KBM-7 (cell line): ENCODE results near the gene CNOT2.

ENCODE experiments used
- DNase-seq: peaks from one replicate; pipeline ENCODE4 v3.0.0-alpha.2; 2015
- in situ Hi-C: fragments of 300-500 bp; cut with MboI; formaldehyde crosslinking; loops from 2 replicates; pipeline ENCODE4 v1.14.3; 2020; ENCODE audit warnings: low sequenced_read_pairs, low pct_unique_long_range_greater_than_20kb, mixed read lengths

Gene CNOT2, protein sequence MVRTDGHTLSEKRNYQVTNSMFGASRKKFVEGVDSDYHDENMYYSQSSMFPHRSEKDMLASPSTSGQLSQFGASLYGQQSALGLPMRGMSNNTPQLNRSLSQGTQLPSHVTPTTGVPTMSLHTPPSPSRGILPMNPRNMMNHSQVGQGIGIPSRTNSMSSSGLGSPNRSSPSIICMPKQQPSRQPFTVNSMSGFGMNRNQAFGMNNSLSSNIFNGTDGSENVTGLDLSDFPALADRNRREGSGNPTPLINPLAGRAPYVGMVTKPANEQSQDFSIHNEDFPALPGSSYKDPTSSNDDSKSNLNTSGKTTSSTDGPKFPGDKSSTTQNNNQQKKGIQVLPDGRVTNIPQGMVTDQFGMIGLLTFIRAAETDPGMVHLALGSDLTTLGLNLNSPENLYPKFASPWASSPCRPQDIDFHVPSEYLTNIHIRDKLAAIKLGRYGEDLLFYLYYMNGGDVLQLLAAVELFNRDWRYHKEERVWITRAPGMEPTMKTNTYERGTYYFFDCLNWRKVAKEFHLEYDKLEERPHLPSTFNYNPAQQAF

DNA sequence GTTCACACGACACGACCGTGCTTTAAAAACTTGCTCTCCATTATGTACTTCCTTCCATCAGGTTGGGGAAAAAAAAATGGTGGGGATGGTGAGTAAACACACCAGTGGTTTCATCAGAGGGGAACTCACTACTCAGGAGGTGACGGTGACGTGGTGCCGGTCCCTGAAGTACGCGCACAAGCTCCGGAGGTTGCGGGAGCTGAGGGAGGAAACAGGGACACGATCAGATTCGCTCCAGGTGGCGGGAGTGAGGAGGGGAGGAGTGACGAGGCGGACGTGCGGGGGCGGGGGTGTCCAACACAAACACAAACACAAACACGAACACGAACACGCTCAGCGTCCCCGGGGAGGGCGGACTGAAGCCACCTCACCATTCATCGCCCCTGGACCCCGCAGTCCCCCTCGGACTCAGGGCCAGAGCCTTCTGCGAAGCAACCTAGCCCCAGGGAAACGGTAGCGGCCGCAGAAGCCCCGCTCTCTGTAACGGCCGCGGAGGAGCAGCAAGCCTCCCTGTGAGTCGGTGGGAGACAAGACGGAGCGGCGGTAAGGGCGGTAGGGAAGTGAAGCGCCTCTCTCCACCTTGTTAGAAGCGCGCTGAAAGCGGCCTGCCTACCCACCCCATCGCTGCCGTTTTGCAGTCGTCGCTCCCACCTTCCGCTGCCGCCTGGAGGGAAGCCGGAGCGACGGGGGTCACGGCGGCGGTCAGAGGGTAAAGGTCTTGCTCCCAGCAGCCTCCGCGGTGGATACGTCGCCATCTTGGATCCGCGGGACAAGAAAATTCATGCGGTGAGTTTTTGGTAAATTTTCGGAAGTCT lies at the start of gene CNOT2:
Gene CNOT2, plus strand, starts transcription at position 739 of the 815 bp plus-strand sequence. CDS start 34,794 bp downstream, outside the sequence.
- in situ Hi-C loops = no loop called here
- DNase-seq = peak; percentile 93

DNA sequence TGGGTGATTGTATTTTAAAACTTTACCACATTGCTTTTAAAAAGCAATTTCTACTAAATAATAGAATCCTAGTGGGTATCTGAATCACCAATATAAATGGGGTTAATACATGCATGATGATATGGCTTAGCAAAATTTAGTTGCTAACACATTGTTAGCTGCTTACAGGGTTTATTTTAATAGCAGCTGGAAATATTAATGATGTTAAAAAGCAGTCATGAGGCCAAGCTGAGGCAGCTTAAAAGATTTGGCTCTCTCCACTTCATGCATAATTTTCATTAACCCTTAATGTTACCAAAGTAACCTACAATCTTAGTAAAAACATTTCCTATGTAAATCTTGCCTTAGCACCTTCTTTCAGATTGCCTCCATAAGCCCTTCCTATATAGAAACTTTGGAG lies 49.2 kb upstream of the CNOT2 start:
- DNase-seq = no peak
- in situ Hi-C loops = no loop called here

DNA sequence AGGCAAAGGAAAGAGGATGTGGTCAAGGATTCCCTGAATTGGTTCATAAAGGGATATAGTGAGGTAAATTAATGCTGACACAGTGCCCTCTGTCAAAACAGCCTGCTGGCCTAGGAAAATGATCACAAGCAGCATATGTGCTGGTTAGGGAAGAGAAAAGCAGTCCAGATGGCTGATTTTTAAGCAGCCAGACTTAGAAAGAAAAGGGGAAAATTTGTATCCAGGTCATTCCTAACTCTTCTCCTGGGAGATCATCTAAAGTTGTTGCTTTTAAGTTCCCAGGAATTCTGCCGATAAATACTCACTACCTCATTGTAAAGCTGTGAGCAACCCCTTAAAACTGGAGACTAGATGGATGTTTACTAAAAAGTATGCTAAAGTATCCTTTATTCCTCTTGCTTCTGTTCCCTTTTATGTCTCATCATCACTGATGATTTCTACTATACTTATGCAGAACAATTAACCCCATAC lies 46.4 kb upstream of the CNOT2 start:
- in situ Hi-C loops = no loop called here
- DNase-seq = peak; percentile 16

DNA sequence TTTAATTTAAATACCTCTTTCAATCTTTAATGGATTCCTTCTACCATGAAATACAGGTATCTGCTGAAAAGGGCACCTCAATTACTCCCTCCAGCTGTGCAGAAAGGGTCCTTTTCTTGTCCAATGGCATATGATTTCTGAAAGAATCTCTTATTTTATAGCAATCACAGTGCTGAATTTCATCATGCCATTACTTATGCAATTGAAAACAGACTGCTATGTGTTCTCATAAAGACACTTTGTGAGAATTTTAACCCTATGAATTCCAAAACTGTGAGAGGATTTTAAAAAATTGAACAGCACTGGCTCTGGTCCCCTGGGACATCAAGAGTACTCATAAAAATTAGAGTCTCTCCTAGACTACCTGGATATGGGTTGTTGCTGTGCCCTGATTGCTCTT lies 45.9 kb upstream of the CNOT2 start:
- in situ Hi-C loops = no loop called here
- no peak for DNase-seq

DNA sequence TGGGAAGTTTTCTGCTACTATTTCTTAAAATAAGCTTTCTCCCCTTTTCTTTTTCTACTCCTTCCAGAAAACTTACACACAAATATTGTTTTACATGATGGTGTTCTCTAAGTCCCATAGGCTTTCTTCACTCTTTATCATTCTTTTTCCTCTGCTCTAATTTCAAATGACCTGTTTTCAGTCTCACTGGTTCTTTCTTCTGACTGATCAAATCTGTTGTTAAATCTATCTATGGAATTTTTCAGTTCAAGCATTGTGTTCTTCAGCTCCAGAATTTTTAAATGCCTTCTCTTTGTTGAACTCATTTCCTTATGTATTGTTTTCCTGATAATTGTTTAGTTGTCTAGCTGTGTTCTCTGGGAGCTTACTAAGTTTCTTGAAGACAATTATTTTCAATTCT lies 29.5 kb upstream of the CNOT2 start:
- in situ Hi-C loops = no loop called here

DNA sequence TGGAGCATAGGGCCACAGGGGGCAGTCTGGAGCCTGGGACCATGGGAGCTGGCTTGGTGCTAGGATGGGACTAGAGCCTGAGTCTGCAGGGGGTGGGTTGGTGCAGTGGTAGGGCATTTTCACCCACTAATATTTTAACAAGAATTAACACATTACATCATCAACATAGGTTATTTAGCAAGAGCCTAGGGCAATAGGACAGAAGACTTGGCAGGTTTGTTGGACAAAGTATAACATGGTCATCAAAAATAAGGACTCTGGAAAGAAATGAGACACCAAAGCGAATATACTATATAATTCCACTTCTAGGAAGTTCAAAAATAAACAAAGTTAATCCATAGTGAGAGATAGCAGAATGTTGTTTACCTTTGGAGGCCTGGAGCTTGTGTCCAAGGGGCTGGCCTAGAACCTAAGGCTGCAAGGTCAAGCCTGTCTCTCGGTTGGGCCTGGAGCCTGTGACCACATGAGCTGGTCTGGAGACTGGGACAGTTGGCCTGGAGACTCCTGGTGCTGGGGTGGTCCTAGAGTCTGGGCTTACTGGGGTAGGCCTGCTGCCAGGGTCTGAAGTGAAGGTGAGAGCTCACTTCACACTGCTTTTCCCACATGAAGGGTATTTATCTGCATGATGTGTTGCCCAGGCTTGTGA lies 28.1 kb upstream of the CNOT2 start:
- DNase-seq = no peak
- in situ Hi-C loops = no loop called here

More for the DNA sequence above, 29.5 kb upstream of the CNOT2 start:
- no peak for DNase-seq

DNA sequence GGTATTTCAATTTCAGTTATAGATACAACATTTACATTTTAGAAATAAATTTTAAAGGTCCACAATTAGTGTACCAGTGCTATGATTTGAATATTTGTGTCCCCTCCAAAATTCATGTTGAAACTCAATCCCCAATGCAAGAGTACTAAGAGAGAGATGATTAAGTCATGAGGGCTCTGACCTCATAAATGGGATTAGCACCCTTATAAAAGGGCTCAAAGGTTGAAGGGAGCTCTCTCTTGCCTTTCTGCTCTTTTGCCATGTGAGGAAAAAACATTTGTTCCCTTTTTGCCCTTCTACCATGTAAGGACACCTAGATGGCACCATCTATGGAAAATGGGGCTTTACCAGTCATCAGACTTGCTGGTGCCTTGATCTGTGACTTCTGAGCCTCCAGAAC lies 25.8 kb upstream of the CNOT2 start:
- in situ Hi-C loops = no loop called here
- no peak for DNase-seq

DNA sequence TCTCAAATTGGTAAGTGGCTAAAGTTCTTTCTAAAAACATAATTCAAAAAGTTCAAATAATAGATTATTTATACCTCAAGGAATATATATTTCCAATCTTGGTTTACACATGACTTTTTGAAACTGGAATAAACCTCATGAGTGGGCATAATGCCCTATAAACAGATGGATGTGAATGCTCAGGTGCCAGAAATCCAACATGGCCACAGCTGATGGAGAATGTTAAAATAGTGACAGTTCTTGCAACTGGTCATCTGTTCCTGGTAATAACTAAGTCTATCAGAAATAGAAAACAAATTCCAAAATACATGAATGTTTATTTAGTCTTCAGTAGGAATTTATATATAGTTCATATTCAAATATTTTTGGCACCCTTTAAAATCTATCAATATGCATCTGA lies 21.6 kb upstream of the CNOT2 start:
- no peak for DNase-seq
- in situ Hi-C loops = no loop called here

DNA sequence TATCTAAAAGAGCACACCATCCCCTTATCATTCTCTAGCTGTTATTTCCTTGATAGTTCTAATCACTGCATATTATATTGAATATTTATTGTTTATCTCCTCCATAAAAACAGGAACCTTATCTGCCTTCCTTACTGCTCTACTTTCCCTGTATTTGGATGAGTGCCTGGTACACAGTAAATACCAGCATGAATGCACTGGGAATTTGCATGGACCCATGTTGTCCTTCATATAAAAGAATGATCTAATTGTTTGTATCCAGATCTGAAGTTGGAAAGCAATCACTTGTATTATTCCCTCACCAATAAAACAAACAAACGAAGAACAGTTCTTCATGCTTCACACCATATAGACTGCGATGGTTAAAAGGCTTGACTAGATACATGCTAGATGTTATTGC lies 15.3 kb upstream of the CNOT2 start:
- in situ Hi-C loops = no loop called here

DNA sequence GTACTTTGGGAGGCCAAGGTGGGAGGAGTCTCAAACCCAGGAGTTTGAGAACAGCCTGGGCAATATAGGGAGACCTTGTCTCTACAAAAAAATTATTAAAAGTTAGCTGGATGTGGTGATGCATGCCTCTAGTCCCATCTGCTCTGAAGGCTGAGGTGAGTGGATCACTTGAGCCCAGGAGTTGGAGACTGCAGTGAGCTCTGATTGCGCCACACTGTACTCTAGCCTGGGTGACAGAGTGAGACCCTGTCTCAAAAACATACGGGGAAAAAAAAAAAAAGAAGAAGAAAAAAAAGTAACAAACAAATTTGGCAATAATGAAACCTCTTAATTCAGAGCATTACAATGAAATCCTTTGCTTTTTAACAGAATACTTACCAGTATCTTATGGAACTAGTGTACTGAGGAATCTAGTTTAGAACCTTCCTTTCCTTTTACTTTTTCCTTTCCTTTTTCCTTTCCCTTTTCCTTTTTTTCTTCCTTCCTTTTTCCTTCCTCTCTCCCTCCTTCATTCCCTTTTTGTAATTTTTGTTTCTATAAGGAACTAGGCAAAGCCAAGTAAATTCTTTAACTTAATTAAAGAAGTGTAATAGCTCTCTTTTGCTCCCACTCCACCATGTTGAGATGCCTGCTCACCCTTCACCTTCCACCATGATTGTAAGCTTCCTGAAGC lies 12.2 kb upstream of the CNOT2 start:
- in situ Hi-C loops = no loop called here
- no peak for DNase-seq

More for the DNA sequence above, 15.3 kb upstream of the CNOT2 start:
- no peak for DNase-seq

DNA sequence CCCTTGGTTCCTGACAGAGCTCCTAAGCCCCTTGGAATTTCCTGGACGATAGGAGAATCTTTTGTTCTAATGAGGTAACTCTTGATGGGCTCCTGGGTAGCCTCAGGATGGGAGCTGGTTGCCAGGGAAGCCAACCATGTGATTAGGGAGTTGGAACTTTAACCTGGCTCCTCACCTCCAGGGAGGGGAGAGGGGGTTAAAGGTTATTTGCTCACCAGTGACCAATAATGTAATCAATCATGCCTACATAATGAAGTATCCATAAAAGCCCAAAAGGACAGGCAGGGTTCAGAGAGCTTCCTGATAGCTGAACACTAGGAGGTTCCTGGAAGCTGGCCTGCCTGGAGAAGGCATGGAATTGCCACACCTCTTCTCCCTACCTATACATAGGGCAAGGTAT lies 6.2 kb upstream of the CNOT2 start:
- DNase-seq = no peak
- in situ Hi-C loops = no loop called here

DNA sequence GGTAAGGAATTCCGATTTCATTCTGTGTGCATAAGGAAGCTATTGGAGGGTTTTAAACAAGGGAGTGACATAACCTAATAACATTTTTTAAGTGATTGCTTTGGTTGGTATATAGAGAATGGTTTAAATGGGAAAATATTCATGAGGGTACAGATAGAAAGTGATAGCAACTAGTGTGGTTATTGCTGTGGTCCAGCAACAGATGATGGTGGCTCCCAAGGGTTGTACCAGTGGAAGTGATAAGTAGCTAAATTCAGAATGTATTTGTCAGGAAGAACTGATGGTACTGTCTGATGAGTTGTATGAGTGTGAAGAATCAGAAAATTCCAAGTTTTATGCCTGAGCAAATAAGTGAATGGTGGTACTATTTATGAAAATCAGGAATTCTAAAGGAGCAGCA lies 2.6 kb upstream of the CNOT2 start:
- no peak for DNase-seq
- in situ Hi-C loops = no loop called here

DNA sequence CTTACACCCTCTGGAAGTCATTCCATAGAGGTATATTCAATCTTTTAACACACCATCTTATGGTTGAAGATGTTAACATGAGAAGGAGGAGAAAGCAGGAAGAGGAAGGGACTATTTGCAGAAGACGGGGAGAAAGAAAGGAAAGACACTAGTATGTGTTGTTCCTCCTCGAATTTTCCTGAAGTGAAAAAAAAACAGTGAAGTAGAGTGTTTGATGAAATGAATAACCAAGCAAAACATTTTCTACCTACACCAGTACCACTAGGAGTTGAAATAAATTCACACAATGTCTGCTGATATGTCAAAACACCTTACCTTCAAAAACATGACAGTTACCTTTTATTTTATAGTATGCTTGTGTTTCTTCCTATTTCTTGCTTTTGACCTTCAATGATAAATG lies 1.4 kb upstream of the CNOT2 start:
- peak; percentile 13 for DNase-seq
- in situ Hi-C loops = no loop called here

DNA sequence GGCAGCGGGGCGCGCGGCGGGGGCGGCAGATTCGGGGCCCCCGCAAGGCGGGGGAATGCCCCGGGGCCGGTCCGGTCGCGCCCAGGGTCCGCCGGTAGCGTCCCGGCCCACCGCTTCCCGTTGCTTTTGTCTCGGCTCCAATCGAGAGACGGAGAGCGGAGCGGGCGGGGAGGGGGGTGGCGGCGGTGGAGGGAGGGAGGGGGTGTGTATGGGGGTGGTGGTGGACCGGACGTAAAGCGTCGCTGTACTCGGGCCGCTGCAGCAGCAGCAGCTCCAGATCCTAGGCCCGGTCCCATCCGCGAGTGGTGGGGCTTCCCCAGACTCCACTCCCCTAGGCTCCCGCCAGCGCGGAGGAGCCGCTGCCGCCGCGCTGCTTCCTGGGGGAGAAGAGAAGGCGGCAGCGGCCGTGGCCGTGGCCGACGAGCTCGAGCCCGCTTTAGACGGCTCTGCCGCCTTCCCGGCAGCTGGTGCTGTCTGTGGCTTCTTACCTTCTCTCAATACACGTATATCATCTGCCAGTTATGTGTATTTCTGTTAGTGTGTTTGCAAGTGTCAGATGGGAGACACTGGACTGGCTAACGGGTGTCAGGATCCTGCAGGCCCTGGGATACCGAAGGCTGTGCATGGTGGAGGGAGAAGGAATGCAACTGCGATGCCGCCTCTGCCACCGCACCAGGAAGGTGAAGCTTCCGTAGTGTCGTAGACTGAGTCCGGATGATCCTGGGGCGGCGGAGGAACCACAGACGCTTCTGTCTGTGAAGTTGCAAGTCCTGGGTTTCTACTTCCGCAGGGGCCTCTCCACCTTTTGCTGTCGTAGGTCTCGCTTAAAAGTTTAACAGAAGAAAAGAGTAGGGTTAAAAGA lies 508 bp downstream of the CNOT2 start:
- in situ Hi-C loops = no loop called here
- peak; percentile 55 for DNase-seq

DNA sequence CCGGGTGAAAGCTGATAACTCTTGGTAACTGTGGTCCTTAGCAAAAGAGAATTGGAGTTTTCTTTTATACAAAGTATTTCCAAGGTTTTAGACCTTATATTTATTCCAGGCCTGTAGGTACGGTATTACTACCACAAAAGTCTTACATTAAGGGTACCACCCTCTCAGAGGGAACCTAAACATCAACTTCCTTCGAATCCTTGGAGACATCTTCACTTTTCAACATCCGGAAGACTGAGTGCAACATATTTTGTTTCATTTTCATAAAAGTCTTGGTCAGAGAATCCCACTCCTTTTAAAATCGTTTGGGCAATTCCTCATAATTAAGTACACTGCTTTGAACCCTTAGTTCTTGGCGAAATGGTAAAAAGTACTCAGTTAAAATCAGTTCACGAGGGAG lies 1.2 kb downstream of the CNOT2 start:
- DNase-seq = no peak
- in situ Hi-C loops = no loop called here

DNA sequence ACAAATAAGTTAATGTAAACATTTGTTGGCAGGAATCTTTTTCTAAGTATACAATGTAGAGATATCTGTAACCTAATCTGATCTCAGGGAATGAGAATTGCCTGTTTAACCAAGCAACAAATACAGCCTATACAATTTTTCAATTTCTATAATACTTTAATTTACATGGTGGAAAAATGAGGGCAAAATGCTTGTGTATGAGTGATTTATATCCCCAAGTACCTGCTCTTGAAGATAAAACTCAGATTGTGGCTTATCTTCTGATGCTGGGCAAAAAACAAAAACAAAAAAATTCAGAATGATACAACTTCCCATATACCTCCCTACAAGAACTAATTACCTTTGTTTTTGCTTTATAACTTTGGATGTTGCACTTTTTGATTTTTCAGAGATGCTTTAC lies 2.2 kb downstream of the CNOT2 start:
- DNase-seq = no peak
- in situ Hi-C loops = no loop called here

DNA sequence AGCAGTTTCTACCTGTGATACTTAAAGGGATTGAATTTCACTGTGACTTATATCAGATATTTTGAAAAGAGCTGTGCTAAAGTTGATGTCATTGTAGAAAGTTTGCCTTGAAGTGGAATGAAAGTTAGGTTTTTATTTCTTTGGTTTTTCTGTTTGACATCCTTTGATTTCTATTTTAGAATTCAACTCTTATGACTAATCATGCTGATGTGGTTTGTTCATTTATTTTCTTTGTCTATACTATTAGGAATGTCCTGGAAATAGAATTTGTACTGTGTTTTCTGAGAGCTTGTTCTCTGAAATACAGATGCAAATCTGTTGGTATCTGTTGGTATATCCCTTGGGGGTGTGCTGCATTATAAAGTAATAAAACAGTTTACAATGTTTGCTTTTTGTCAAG lies 3.3 kb downstream of the CNOT2 start:
- DNase-seq = no peak
- in situ Hi-C loops = no loop called here

DNA sequence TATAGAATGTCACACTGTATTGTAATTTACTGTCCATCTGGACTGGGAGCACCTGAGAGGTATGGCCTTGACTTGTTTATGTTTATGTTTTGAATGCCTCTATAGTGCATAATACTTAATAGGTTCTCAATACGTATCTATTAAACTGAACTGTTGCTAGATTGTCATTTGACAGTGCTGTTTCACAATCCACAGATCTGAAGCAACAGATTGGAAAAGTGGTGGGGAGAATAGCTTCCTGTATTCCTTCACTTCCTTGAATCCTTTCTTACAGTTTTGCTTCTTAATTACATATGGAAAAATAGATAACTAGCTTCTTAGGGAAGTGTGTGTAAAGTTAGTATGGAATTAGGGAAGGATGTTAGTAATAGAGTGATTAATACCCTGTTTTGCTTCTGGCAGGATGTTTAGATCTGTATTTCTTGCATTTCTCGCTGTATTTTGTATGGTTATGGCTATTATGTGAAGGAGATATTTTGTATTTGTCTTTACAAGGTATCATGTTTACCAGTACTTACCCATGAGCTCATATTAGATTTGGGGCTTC lies 4.5 kb downstream of the CNOT2 start:
- in situ Hi-C loops = no loop called here
- no peak for DNase-seq
